Activated naive CD4-positive, alpha-beta T cell treated with anti-CD3 and anti-CD28 coated beads, Interleukin-2, amount 10 ng/mL, durations not matched to agents 5 hours and 36 hours (primary cell): ENCODE data around the gene PQBP1. TPM values are rescaled to one million over a fixed set of nuclear protein-coding genes. Genes with fewer than 3 reads are reported as not detected.

Experiments
- total RNA-seq, 2 experiments: library from RNA; stranded (reverse); gene quantifications; one replicate each; pipeline ENCODE4 v1.2.3, GENCODE V29; 2021

PQBP1 gene
- total RNA-seq: 10 to 100 TPM; 93.7 to 97.5 TPM

GRCh38 chrX:48897625-48898306, at the start of gene PQBP1, which contains the start of gene TIMM17B:
PQBP1 (plus strand) TSS chrX:48897930; CDS start chrX:48898510, 580 bp downstream.
TIMM17B (minus strand) TSS chrX:48897768; CDS start chrX:48897749, 19 bp downstream.

GRCh38 chrX:48911412-48912182, 13.9 kb downstream of the PQBP1 start, which contains the start of gene SLC35A2:
SLC35A2 (minus strand) TSS chrX:48911646; CDS start chrX:48911636, 10 bp downstream.

GRCh38 chrX:48918643-48919340, 21.1 kb downstream of the PQBP1 start, which contains the start of gene PIM2:
PIM2 (minus strand) TSS chrX:48919024; CDS start chrX:48918834, 190 bp downstream.

Other genes with a start within 250 kb of the PQBP1 start
- gene WAS, start 214.1 kb upstream of the PQBP1 start, total RNA-seq: 100 to 1,000 TPM; 155 to 171 TPM
- 10 to 100 TPM; 22.9 to 24.2 TPM for gene SUV39H1, start 201.2 kb upstream of the PQBP1 start, total RNA-seq
- gene GLOD5, start 136.2 kb upstream of the PQBP1 start, total RNA-seq: not detected
- gene GATA1, start 111.3 kb upstream of the PQBP1 start, total RNA-seq: not detected
- gene HDAC6, start 95.9 kb upstream of the PQBP1 start, total RNA-seq: 100 to 1,000 TPM; 103 to 104 TPM
- not detected for gene ERAS, start 71.4 kb upstream of the PQBP1 start, total RNA-seq
- gene PCSK1N, start 62.3 kb upstream of the PQBP1 start, total RNA-seq: under 1 TPM; 0.38 to 0.91 TPM
- 10 to 100 TPM; 38.8 to 39.9 TPM for gene TIMM17B, start 162 bp upstream of the PQBP1 start, total RNA-seq
- gene SLC35A2, start 13.7 kb downstream of the PQBP1 start, total RNA-seq: 10 to 100 TPM; 17.7 to 21.5 TPM
- 100 to 1,000 TPM; 297 to 304 TPM for gene PIM2, start 21.1 kb downstream of the PQBP1 start, total RNA-seq
- 10 to 100 TPM; 54.1 to 55.2 TPM for gene OTUD5, start 59.7 kb downstream of the PQBP1 start, total RNA-seq
- gene KCND1, start 73.9 kb downstream of the PQBP1 start, total RNA-seq: 1 to 10 TPM; 3.5 to 4.2 TPM
- 100 to 1,000 TPM in 1 of 2 experiments, 10 to 100 TPM in 1; 97.9 to 104 TPM for gene GRIPAP1, start 104.3 kb downstream of the PQBP1 start, total RNA-seq
- gene TFE3, start 145.4 kb downstream of the PQBP1 start, total RNA-seq: 10 to 100 TPM; 25.8 to 26.5 TPM
- 1 to 10 TPM; 7.5 TPM for gene CCDC120, start 161.1 kb downstream of the PQBP1 start, total RNA-seq
- 10 to 100 TPM; 23.8 to 26.7 TPM for gene PRAF2, start 176.1 kb downstream of the PQBP1 start, total RNA-seq
- 10 to 100 TPM; 63.5 to 66.2 TPM for gene WDR45, start 182.0 kb downstream of the PQBP1 start, total RNA-seq
- 10 to 100 TPM; 40.2 to 43.1 TPM for gene GPKOW, start 225.8 kb downstream of the PQBP1 start, total RNA-seq